ENCODE data around the gene B3GAT2. TPM values are rescaled to one million over a fixed set of nuclear protein-coding genes. Genes with fewer than 3 reads are reported as not detected.
A peak's percentile ranks its signal among the peaks of the same experiment; 100 is the strongest.

B3GAT2 gene, protein sequence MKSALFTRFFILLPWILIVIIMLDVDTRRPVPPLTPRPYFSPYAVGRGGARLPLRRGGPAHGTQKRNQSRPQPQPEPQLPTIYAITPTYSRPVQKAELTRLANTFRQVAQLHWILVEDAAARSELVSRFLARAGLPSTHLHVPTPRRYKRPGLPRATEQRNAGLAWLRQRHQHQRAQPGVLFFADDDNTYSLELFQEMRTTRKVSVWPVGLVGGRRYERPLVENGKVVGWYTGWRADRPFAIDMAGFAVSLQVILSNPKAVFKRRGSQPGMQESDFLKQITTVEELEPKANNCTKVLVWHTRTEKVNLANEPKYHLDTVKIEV
- not detected for total RNA-seq
- polyA plus RNA-seq = 0.22 TPM

DNA sequence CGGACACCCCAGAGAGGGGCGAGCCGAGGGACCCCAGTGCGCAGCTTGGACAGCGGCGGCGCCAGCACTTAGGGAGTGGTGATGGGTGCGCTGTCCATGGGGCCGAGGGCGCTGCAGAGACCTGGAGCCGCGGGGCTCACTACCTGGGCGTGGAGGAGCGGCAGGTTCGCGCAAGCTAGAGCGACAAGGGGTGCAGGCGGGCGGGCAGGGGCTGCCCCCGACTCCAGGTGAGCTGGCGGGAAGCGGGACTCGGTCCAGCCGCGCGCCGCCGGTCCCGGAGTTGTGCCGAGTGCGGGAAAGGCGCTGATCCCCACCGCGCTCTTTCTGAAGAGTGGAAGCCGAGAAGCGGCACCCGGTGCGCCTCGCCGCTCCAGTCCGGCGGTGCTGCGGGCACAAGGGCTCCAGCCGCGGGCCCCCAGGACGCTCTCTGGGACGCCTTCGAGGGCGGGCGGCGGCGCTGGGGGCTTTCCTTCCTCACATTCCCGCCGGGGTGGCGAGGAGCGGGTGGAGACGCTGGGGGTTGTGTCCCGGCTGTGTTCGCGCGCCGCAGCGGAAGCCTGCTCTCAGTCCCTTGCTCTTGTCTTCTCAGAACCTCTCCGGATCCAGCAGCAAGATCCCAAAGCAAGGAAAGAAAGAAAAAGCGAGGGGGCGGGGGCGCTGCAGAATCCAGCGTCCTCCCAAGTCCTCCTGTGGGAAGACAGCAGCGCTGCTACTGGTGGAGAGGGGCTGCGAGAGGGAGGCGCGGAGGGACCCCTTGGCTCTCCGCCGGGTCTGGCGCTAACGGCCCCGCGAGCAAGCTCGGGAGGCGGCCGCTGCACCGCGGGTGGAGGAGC is at the start of gene B3GAT2:
TSS of gene B3GAT2 (minus strand) at position 610 of the 833 bp plus-strand sequence. CDS start 631 bp downstream, outside the sequence.
- ChIA-PET CTCF (interaction anchor here (0.9 to 2.7 kb wide), 16 partner anchors 14 to 736 kb away, joined by 3 to 18 read pairs (median 4); no protein-coding TSS in a partner anchor), POLR2A (interaction anchor here (1.2 kb wide), 1 partner anchor 289 kb away, joined by 3 read pairs; the partner anchor contains the start of gene SMAP1)
- no peak within 1 kb of the TSS for H3K27ac ChIP-seq (ENCODE audit: low read depth, low read length)
- peaks cover 26 to 71% of the 10 kb centered on the region in 2 donors for H3K27me3 Mint-ChIP-seq
- H3K36me3 Mint-ChIP-seq = no peaks in the 10 kb centered on the region
- H3K4me3 Mint-ChIP-seq = peak within 1 kb of the TSS; percentile 61 to 90 (median 77)
- peaks cover 4% of the 10 kb centered on the region for H3K4me1 ChIP-seq (ENCODE audit: insufficient read depth, low read length)
- no peaks in the 10 kb centered on the region for H3K36me3 ChIP-seq (ENCODE audit: insufficient read depth, low read length)
- no peaks in the 10 kb centered on the region for H3K9me3 Mint-ChIP-seq
- peaks cover 14 to 34% (median 19%) of the 10 kb centered on the region in 3 donors for H3K4me1 Mint-ChIP-seq
- H3K9me3 ChIP-seq (ENCODE audit: low read length) = no peaks in the 10 kb centered on the region
- no peak within 1 kb of the TSS for H3K27ac Mint-ChIP-seq
- H3K27me3 ChIP-seq (ENCODE audit: insufficient read depth, low read length, poor library complexity, severe bottlenecking) = peaks cover 14% of the 10 kb centered on the region
- peak in 1 of 5 donors; percentile 10 for DNase-seq
- peak within 1 kb of the TSS; percentile 55 for H3K4me3 ChIP-seq (ENCODE audit: low read length)

DNA sequence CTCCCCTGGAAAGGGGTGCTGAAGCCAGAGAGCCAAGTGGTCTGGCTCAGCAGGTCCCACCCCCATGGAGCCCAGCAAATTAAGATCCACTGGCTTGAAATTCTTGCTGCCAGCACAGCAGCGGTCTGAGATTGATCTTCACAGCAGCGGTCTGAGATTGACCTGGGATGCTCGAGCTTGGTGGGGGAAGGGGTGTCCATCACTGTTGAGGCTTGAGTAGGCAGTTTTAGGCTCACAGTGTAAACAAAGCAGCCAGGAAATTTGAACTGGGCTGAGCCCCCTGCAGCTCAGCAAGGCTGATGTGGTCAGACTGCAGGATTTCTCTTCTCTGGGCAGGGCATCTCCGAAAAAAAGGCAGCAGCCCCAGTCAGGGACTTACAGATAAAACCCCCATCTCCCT is 41.3 kb upstream of the B3GAT2 start:
- ChIA-PET POLR2A (no interaction called here), CTCF (no interaction called here)
- Histone ChIP-seq H3K4me1 (ENCODE audit: insufficient read depth, low read length) (no peaks in the 10 kb centered on the region), H3K4me3 (ENCODE audit: low read length) (no peak overlapping the region), H3K27me3 (ENCODE audit: insufficient read depth, low read length, poor library complexity, severe bottlenecking) (no peaks in the 10 kb centered on the region), H3K36me3 (ENCODE audit: insufficient read depth, low read length) (no peaks in the 10 kb centered on the region), H3K27ac (ENCODE audit: low read depth, low read length) (no peak overlapping the region), H3K9me3 (ENCODE audit: low read length) (no peaks in the 10 kb centered on the region)
- no peak overlapping the region for H3K27ac Mint-ChIP-seq
- no peaks in the 10 kb centered on the region for H3K4me1 Mint-ChIP-seq
- H3K27me3 Mint-ChIP-seq = peaks cover 5 to 43% of the 10 kb centered on the region in 2 donors
- peaks cover 0 to 5% (median 4%) of the 10 kb centered on the region in 5 donors for H3K9me3 Mint-ChIP-seq
- no peaks in the 10 kb centered on the region for H3K36me3 Mint-ChIP-seq
- no peak for DNase-seq
- H3K4me3 Mint-ChIP-seq = no peak overlapping the region

DNA sequence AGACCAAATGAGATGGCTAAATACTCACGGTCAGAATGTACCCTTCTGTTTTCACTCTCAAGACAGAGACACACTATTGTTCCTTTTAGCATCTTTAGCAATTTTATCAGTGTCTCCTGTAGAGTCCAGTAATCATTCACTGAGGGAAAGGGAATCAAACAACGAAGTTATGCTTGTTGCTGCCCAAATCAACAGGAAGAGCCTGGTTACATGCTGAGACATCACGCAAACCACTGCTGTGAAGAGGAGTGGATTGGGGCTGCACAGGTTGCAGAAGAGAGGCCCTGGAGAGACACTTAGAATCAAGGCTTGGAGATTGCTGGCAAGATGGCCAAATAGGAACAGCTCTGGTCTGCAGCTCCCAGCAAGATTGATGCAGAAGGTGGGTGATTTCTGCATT is 40.5 kb upstream of the B3GAT2 start:
- ChIA-PET CTCF (no interaction called here), POLR2A (no interaction called here)
- no peak overlapping the region for H3K4me3 ChIP-seq (ENCODE audit: low read length)
- H3K27me3 Mint-ChIP-seq = peaks cover 5 to 45% of the 10 kb centered on the region in 2 donors
- no peak overlapping the region for H3K27ac Mint-ChIP-seq
- no peak for DNase-seq
- no peaks in the 10 kb centered on the region for H3K4me1 Mint-ChIP-seq
- H3K36me3 ChIP-seq (ENCODE audit: insufficient read depth, low read length) = no peaks in the 10 kb centered on the region
- no peak overlapping the region for H3K27ac ChIP-seq (ENCODE audit: low read depth, low read length)
- no peak overlapping the region for H3K4me3 Mint-ChIP-seq
- H3K27me3 ChIP-seq (ENCODE audit: insufficient read depth, low read length, poor library complexity, severe bottlenecking) = no peaks in the 10 kb centered on the region
- peaks cover 0 to 4% (median 0%) of the 10 kb centered on the region in 5 donors for H3K9me3 Mint-ChIP-seq
- H3K4me1 ChIP-seq (ENCODE audit: insufficient read depth, low read length) = no peaks in the 10 kb centered on the region
- no peaks in the 10 kb centered on the region for H3K36me3 Mint-ChIP-seq
- no peaks in the 10 kb centered on the region for H3K9me3 ChIP-seq (ENCODE audit: low read length)

DNA sequence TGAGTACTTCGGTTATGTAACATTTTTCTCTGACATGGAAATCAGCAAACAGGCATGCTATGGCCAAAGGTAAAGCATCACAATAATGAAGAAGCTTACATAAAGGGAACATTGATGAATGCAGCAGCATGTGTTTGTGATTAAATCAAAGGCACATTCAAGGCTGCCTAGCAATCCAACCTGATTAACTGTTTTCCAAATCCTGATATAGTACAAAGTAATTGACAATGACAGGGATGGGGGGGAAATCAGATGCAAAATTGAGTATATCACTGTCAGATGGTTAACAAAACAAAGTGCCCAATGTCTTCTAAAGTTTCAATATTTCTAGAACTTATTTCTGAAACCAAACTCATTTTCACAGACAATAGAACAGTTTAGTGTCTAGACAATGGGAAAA is 39.2 kb upstream of the B3GAT2 start:
- DNase-seq = no peak
- CTCF ChIA-PET = no interaction called here
- Mint-ChIP-seq H3K27me3 (peaks cover 5 to 50% of the 10 kb centered on the region in 2 donors), H3K9me3 (peaks cover 0 to 4% (median 0%) of the 10 kb centered on the region in 5 donors), H3K27ac (no peak overlapping the region), H3K4me3 (no peak overlapping the region), H3K36me3 (no peaks in the 10 kb centered on the region), H3K4me1 (no peaks in the 10 kb centered on the region)
- Histone ChIP-seq H3K9me3 (ENCODE audit: low read length) (no peaks in the 10 kb centered on the region), H3K4me1 (ENCODE audit: insufficient read depth, low read length) (no peaks in the 10 kb centered on the region), H3K27me3 (ENCODE audit: insufficient read depth, low read length, poor library complexity, severe bottlenecking) (no peaks in the 10 kb centered on the region), H3K36me3 (ENCODE audit: insufficient read depth, low read length) (no peaks in the 10 kb centered on the region), H3K27ac (ENCODE audit: low read depth, low read length) (no peak overlapping the region), H3K4me3 (ENCODE audit: low read length) (no peak overlapping the region)
- POLR2A ChIA-PET = no interaction called here

DNA sequence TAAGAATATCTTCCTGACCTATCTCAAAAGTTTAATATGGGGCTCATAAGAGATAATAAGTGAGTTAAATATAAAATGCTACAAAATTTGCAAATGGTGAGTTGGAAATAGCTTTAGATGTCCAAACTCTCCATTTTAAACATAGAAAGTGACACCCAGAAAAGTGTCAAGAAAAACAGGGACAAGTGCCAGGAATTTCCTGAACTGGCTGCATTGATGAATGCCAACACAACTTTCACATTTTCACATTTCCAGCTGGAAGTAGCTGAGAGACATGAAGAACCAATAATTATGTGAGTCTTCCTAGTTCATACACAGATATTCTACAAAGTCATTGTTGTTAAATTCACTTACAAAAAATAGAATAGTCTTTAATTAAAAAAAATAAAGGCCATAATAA is 38.6 kb upstream of the B3GAT2 start:
- no peak for DNase-seq
- no peaks in the 10 kb centered on the region for H3K36me3 ChIP-seq (ENCODE audit: insufficient read depth, low read length)
- Mint-ChIP-seq H3K27ac (no peak overlapping the region), H3K27me3 (peaks cover 5 to 50% of the 10 kb centered on the region in 2 donors), H3K36me3 (no peaks in the 10 kb centered on the region), H3K4me1 (no peaks in the 10 kb centered on the region), H3K9me3 (no peaks in the 10 kb centered on the region), H3K4me3 (no peak overlapping the region)
- no peaks in the 10 kb centered on the region for H3K4me1 ChIP-seq (ENCODE audit: insufficient read depth, low read length)
- H3K4me3 ChIP-seq (ENCODE audit: low read length) = no peak overlapping the region
- ChIA-PET CTCF (no interaction called here), POLR2A (no interaction called here)
- no peaks in the 10 kb centered on the region for H3K9me3 ChIP-seq (ENCODE audit: low read length)
- H3K27me3 ChIP-seq (ENCODE audit: insufficient read depth, low read length, poor library complexity, severe bottlenecking) = no peaks in the 10 kb centered on the region
- no peak overlapping the region for H3K27ac ChIP-seq (ENCODE audit: low read depth, low read length)

DNA sequence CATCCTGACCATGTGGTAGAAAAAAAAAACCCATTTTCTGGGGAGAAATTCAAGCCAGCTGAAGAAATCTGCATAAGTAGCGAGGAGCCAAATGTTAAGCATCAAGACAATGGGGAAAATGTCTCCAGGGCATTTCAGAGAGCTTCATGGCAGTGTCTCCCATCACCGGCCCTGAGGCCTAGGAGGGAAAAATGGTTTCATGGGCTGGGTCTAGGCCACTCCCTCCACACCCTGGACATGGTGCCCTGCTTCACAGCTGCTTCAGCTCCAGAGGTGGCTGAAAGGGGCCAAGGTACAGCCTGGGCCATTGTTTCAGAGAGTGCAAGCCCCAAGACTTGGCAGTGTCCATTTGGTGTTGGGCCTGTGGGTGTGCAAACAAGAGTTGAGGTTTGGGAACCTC is 34.4 kb upstream of the B3GAT2 start:
- Histone ChIP-seq H3K27me3 (ENCODE audit: insufficient read depth, low read length, poor library complexity, severe bottlenecking) (no peaks in the 10 kb centered on the region), H3K4me1 (ENCODE audit: insufficient read depth, low read length) (no peaks in the 10 kb centered on the region), H3K36me3 (ENCODE audit: insufficient read depth, low read length) (no peaks in the 10 kb centered on the region), H3K27ac (ENCODE audit: low read depth, low read length) (no peak overlapping the region), H3K4me3 (ENCODE audit: low read length) (no peak overlapping the region), H3K9me3 (ENCODE audit: low read length) (no peaks in the 10 kb centered on the region)
- Mint-ChIP-seq H3K4me3 (no peak overlapping the region), H3K9me3 (no peaks in the 10 kb centered on the region), H3K36me3 (no peaks in the 10 kb centered on the region), H3K27me3 (peaks cover 0 to 38% of the 10 kb centered on the region in 2 donors), H3K4me1 (no peaks in the 10 kb centered on the region), H3K27ac (no peak overlapping the region)
- no peak for DNase-seq
- CTCF ChIA-PET = no interaction called here
- POLR2A ChIA-PET = no interaction called here

DNA sequence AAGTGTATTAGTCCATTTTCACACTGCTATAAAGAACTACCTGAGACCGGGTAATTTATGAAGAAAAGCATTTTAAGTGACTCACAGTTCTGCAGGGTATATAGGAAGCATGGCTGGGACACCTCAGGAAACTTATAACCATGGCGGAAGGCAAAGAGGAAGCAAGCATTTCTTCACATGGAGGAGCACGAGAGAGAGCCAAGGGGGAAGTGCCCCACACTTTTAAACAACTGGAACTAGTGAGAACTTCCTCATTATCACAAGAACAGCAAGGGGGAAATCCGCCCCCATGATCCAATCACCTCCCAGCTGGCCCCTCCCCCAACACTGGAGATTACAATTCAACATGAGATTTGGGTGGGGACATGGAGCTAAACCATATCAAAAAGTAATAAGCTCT is 28.3 kb upstream of the B3GAT2 start:
- ChIA-PET CTCF (no interaction called here), POLR2A (no interaction called here)
- no peaks in the 10 kb centered on the region for H3K4me1 Mint-ChIP-seq
- H3K4me3 Mint-ChIP-seq = no peak overlapping the region
- no peaks in the 10 kb centered on the region for H3K27me3 ChIP-seq (ENCODE audit: insufficient read depth, low read length, poor library complexity, severe bottlenecking)
- no peaks in the 10 kb centered on the region for H3K36me3 Mint-ChIP-seq
- H3K9me3 ChIP-seq (ENCODE audit: low read length) = no peaks in the 10 kb centered on the region
- no peak overlapping the region for H3K4me3 ChIP-seq (ENCODE audit: low read length)
- peaks cover 0 to 8% of the 10 kb centered on the region in 2 donors for H3K27me3 Mint-ChIP-seq
- no peaks in the 10 kb centered on the region for H3K9me3 Mint-ChIP-seq
- no peak overlapping the region for H3K27ac ChIP-seq (ENCODE audit: low read depth, low read length)
- H3K36me3 ChIP-seq (ENCODE audit: insufficient read depth, low read length) = no peaks in the 10 kb centered on the region
- no peak for DNase-seq
- no peaks in the 10 kb centered on the region for H3K4me1 ChIP-seq (ENCODE audit: insufficient read depth, low read length)
- H3K27ac Mint-ChIP-seq = no peak overlapping the region

DNA sequence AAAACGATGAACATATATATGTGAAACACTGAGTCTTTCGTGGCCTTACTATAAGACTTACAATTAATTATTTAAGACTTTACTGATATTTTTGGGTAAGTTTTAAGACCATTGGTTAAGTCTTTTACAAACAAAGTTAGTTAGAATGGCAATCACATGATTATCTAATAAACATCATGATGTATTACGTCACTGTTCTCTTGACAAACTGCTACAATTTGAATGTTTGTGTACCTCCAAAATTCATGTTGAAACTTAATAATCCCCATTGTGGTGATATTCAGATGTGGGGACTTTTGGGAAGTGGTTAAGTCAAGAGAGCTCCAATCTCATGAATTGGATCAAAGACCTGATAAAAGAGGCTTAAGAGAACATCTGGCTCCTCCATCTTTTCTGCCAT is 25.9 kb upstream of the B3GAT2 start:
- H3K4me3 ChIP-seq (ENCODE audit: low read length) = no peak overlapping the region
- ChIA-PET POLR2A (no interaction called here), CTCF (no interaction called here)
- H3K36me3 ChIP-seq (ENCODE audit: insufficient read depth, low read length) = no peaks in the 10 kb centered on the region
- no peak for DNase-seq
- Mint-ChIP-seq H3K27me3 (peaks cover 0 to 3% of the 10 kb centered on the region in 2 donors), H3K36me3 (no peaks in the 10 kb centered on the region), H3K4me3 (no peak overlapping the region), H3K9me3 (peaks cover 0 to 5% (median 3%) of the 10 kb centered on the region in 5 donors), H3K27ac (no peak overlapping the region), H3K4me1 (no peaks in the 10 kb centered on the region)
- no peak overlapping the region for H3K27ac ChIP-seq (ENCODE audit: low read depth, low read length)
- no peaks in the 10 kb centered on the region for H3K4me1 ChIP-seq (ENCODE audit: insufficient read depth, low read length)
- H3K9me3 ChIP-seq (ENCODE audit: low read length) = no peaks in the 10 kb centered on the region
- no peaks in the 10 kb centered on the region for H3K27me3 ChIP-seq (ENCODE audit: insufficient read depth, low read length, poor library complexity, severe bottlenecking)

All from CD8-positive, alpha-beta memory T cell (primary cell).